Ishikawa (cell line): ENCODE results near the gene NELFE.

Source experiments
- CEBPB ChIP-seq: IDR thresholded peaks from 2 replicates; pipeline ENCODE4 v1.6.1; 2012
- NFIC ChIP-seq: IDR thresholded peaks from 2 replicates; pipeline ENCODE4 v1.6.1; 2012
- RAD21 ChIP-seq: IDR thresholded peaks from 2 replicates; pipeline ENCODE4 v1.6.1; 2012; ENCODE audit warnings: low read depth
- TCF12 ChIP-seq: IDR thresholded peaks from 2 replicates; pipeline ENCODE4 v1.6.1; 2012; ENCODE audit warnings: low read depth
- TEAD4 ChIP-seq: IDR thresholded peaks from 2 replicates; pipeline ENCODE4 v1.6.1; 2012
- USF1 ChIP-seq: IDR thresholded peaks from 2 replicates; pipeline ENCODE4 v1.6.1; 2012
- YY1 ChIP-seq: IDR thresholded peaks from 2 replicates; pipeline ENCODE4 v1.6.1; 2012; ENCODE audit warnings: low read depth

- TF ChIP-seq TEAD4 (no peak), NFIC (no peak), RAD21 (no peak), YY1 (no peak), CEBPB (no peak), USF1 (no peak), TCF12 (no peak)
These were observed 18.5 kb downstream of the NELFE start for GRCh38 chr6:31940256-31940664.
